UCSD-AML1 (cell line): Measurements from ENCODE around the gene CLASP1.
A peak's percentile ranks its signal among the peaks of the same experiment; 100 is the strongest.
"Not testable (repeated sequence)": the region's sequence is repeated elsewhere in the genome, so short reads cannot be mapped to it uniquely, and the experiment has no call there.

Source experiments
- DNase-seq: peaks from one replicate; lab custom pipeline; 2025; ENCODE audit not compliant: unreplicated experiment; lab: John Stamatoyannopoulos, UW

The CLASP1 gene

DNA sequence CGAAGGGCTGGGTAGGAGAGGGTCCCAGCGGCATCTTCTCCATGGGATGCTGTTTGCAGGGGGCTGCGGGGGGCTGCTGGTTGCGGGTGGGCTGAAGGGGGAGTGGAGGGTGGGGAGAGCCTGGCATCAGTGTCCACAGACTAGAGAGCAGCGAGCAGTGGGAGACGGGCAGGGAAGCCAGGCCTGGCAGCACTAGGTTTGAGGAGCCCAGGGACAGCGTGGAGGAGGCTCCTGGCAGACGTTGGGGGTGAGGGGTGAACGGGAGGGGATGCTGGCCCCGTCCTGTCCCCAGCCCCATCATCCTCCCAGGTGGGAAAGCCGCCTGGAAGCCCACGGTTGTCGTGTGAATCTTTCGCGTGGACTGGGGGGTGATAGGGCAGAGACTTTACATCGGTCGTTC is 316.0 kb downstream of the CLASP1 start:
- no peak for DNase-seq

DNA sequence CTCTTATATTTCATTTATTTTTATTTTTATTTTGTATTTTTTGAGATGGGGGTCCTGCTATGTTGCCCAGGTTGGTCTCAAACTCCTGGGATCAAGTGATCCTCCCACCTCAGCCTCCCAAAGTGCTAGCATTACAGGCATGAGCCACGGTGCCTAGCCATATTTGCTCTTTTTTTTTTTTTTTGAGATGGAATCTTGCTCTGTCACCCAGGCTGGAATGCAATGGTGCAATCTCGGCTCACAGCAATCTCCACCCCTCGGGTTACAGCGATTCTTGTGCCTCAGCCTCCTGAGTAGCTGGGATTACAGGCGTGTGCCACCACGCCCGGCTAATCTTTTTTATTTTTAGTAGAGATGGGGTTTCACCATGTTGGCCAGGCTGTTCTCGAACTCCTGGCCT is 317.9 kb downstream of the CLASP1 start:
- DNase-seq, result not testable (repeated sequence)

DNA sequence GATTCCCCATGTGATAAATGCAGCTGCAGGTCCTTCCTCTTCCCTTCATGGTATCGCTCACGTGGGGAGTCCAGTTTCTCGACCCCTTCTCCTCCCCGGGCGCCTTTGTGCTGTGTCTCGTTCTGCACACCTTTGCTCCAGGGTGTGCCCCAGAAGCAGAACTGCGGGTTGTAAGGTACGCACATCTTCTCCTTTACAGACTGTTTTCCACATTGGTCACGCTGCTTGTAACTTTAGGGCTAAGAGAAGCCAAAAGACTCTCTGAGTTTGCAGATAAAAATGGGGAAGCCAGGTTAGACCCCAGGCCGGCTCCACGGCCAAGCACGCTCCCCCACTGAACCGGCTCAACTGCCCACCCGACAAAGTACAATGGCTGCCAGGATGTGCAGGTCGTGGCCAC is 318.3 kb downstream of the CLASP1 start:
- DNase-seq, result no peak

DNA sequence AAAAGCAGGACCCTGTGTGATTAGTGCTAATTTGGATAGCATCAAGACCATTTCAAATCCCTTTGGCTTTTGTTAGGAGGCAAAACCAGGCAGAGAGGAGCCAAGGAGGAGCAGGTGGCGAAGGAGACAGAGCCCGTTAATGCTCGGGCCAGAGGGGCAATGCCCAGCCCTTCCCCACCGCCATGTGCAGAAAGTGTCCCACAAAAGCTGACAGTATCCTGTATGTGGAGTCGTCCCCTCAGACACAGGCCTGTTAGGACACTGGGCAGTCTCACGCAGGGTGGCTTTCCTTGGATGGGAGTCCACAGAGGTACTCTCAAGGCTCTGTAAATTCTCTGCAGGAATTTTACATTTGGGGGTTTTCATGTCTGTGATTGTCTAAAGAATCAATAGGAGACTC is 319.5 kb downstream of the CLASP1 start:
- no peak for DNase-seq

DNA sequence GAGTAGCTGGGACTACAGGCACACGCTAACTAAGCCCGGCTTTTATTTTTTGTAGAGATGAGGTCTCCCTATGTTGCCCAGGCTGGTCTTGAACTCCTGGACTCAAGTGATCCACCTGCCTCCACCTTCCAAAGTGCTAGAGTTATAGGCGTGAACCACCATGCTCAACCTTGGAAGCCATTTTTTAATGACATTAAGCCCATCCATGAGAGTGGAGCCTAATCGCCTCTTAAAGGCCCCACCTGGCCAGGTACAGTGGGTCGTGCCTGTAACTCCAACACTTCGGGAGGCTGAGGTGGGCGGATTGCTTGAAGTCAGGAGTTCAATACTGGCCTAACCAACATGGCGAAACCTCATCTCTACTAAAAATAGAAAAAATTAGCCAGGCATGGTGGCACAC is 322.6 kb downstream of the CLASP1 start:
- no peak for DNase-seq

DNA sequence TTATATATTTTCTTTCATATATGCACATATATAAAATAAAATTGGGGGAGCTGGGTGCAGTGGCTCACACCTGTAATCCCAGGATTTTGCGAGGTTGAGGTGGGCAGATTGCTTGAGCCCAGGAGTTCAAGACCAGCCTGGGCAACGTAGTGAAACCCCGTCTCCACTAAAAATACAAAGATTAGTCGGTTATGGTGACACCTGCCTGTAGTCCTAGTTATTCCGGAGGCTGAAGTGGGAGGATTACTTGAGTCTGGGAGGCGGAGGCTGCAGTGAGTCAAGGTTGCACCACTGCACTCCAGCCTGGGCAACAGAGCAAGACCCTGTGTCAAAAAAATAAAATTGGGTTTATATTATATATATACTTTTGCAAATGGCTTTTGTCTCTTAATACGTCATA is 324.7 kb downstream of the CLASP1 start:
- no peak for DNase-seq

DNA sequence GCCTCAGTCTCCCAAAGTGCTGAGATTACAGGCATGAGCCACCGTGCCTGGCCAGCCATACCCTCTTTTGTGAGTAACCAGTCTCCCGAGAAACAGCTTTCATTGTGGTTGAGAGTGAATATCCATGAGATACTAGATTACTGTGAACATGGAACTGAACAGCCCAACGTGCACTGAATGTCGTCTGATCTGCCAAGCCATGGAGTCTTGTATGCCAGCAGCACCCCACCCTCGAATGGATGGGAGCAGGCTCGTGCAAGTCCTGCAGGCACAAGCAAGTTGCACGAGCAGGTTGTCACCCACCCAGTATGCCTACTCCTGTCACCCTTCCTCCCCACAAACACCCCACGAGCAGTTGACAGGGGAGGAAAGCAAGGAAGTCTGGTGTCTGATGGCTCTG is 327.8 kb downstream of the CLASP1 start:
- no peak for DNase-seq

DNA sequence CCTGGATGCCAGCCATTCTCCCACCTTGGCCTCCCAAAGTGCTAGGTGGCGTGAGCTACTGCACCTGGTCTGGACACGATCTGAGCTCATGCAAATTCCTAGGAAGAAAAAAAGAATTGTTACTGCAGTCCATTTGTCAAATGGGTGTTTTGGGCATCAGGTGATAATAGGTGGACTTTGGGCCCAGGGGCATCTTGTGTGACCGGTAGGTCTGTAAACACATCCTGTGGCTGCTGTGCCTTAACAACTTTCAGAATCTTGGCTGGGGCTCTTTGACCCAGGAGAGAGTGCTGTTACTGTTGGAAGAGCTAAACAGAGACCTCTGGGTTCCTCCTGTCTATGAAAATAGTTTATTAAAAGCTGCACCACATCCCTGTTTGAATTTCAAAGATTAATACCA is 329.3 kb downstream of the CLASP1 start:
- no peak for DNase-seq

DNA sequence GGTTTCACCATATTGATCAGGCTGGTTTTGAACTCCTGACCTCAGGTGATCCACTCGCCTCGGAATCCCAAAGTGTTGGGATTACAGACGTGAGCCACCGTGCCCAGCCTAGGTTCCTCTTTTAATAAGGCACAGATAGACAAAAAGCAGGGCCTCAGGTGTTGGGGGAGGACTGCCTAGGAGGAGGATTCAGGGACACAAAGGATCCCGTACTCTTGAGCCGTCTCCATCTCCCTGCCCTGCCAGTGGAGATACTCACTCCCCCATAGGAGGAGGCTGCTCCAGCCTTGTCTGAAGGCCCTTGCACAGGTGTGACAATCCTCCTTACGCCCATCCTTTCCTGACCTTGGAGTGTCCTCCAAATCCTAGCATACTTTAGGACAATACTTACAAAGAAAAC is 332.3 kb downstream of the CLASP1 start:
- DNase-seq, result no peak

DNA sequence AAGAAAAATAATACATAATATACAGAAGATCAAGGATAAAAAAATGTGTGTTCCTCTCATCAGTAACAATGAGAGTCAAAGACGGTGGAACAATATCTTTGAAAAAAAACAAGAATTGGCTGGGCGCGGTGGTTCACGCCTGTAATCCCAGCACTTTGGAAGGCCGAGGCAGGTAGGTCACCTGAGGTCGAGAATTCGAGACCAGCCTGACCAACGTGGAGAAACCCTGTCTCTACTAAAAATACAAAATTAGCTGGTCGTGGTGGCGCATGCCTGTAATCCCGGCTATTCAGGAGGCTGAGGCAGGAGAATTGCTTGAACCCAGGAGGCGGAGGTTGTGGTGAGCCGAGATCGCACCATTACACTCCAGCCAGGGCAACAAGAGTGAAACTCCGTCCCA is 335.6 kb downstream of the CLASP1 start:
- not testable (repeated sequence) for DNase-seq

DNA sequence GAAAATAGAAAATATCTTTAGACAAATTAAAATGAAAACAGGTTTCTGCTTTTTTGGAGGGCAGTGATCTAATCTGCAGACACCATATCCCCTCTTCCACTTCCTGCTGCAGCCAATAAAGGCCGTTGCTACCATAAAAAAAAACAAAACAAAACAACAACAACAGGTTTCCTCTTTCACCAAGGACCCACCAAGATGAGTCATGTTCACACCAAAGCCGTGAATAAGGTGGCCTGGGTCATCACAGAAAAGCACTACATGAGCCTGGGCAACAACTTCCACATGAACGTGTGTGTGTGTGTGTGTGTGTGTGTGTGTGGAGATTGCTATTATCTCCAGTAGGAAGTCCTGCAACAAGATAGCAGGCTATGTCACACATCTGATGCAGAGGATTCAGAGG is 339.5 kb downstream of the CLASP1 start:
- DNase-seq, result no peak

DNA sequence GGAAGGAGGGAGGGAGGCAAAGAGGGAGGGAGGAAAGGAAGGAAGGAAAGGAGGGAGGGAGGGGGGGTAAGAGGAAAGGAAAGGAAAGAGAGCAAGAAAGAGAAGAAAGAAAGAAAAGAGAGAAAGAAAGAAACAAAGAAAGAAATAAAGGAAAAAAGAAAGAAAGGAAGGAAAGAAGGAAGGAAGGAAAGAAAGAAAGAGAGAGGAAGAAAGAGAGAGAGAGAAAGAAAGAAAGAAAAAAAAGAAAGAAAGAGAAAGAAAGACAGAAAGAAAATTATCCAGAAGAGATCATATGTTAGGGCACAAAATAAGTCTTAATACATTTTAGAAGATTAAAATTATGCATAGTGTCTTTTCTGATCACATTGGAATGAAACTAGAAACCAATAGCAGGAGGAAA is 339.9 kb downstream of the CLASP1 start:
- DNase-seq, result no peak

DNA sequence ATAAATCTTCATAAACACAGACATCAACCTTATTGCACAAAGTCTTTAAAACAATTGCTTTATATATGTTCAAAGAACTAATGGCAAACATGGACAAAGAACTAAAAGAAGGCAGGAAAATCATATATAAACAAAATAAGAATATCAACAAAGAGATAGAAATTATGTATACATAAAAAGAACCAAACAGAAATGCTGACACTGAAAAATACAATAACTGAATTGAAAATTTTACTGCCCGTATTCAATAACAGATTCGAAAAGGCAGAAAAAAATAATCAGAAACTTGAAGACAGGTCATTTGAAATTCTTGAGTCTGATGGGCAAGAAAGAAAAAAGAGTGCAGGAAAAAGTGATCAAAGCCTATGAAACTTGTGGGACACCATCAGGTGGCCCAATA is 342.2 kb downstream of the CLASP1 start:
- DNase-seq, result no peak

DNA sequence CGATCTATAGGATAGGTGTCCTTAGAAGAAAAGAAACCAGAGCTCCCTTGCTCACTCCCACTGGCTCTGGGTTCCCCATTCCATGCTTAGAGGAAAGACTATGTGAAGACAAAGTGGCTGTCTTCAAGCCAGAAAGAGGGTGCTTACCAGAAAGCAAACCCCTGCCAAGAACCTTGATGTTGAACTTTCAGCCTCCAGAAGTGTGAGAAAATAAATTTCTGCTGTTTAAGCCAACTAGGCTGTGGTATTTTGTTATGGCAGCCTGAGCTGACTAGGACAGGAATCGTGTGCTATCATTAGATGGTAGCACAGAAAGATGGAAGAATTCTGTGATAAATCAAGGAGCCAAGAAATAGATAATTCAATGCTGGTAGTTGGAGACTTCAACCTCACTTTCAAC is 344.3 kb downstream of the CLASP1 start:
- no peak for DNase-seq

DNA sequence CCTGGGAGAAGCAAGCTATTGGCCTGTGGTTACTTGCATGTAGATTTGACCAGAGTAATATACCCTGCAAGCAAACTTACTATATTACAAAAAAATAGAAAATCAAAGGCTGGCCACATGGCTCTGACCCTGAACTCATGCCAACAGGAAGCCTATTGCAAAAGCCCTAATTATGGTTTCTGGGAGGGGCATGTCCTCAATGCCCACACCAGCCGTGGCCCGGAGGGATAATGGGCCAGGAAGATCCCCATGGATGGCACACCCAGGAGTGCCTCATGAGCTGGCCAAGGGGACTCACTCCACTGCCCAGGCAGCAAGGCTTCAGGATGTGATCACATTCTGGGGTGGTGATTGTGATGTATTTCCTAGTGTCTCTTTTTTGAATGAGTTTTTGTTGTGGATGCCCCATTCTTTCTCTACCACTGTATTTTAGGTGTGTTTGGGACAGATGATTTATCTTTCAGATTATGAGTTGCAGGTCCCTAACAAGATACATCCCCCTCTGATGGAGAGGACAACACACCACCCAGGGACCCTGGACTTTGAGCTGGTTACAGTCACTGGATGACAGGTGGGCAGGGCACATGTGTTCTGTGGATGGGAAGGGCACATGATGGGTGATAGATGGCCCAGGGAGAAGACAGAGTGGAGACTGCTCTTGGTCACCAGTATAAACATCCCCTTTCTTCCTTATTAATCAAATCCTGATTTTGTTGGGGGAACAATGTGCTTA is 345.6 kb downstream of the CLASP1 start:
- no peak for DNase-seq

DNA sequence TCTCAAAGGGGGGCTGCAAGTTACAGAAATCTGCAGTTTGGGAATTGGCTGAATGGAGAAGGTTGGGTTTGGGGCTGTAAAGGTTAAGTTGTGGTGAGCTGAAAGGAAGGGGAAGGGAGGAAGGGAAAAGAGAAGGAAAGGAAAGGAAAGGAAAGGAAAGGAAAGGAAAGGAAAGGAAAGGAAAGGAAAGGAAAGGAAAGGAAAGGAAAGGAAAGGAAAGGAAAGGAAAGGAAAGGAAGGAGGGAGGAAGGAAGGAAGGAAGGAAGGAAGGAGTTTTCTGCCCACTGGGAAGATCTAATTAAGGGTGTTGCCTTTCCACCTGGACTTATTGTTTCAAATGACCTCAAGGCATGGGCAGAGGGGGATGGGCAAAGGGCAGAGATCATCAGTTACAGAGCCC is 348.1 kb downstream of the CLASP1 start:
- DNase-seq, result not testable (repeated sequence)

DNA sequence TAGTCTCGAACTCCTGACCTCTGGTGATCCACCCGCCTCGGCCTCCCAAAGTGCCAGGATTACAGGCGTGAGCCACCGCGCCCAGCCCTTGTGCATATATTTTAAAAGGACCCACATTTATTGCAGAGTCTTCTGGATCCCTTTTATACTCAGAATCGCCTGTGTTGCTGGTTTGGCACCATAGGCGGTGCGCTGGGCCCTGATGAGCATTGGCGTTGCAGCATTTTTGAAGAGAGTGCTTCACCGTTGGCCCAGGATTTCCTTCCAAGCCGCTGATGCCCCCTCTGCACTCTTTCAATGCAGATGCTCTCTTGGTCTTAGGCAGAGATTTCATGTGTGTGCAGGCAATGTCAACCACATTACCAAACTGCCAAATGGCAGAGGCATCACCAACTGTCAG is 350.8 kb downstream of the CLASP1 start:
- DNase-seq, result no peak

DNA sequence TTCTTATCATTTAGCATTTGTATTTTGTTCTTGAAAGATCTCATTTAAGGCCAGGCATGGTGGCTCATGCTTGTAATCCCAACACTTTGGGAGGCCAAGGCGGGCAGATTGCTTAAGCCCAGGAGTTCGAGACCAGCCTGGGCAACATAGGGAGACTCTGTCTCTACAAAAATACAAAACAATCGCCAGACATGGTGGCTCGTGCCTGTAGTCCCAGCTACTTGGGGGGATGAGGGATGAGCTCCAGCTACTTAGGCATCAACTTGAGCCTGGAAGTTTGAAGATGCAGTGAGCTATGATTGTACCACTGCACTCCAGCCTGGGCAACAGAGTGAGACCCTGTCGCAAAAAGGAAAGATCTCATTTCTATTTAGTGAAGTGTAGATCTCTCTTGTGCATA is 351.4 kb downstream of the CLASP1 start:
- not testable (repeated sequence) for DNase-seq

DNA sequence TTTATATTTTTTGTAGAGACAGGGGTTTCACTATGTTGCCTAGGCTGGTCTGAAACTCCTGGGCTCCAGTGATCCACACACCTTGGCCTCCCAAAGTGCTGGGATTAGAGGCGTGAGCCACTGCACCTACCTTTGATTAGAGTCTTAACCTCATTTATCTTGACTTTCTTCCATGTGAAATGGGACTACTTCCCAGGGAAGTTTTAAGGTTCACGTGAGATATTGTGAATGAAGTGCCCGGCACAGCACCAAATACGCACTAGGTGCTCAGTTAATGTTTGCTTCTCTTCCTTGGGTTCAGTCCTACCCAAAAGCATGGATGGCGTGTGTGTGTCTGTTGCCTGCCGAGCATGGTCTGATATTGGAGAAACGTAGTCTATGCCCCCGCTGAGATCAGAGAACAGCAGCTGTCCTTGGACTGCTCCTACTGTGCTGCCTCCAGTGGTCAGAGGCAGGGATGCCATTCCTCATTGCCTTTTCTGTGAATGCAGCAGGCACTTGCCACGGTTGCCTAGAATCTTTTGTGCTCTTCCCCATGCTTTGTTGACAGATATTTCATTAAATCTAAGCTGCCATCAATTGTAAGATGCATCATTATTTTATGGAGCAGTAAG is 351.9 kb downstream of the CLASP1 start:
- peak; percentile 33 for DNase-seq

DNA sequence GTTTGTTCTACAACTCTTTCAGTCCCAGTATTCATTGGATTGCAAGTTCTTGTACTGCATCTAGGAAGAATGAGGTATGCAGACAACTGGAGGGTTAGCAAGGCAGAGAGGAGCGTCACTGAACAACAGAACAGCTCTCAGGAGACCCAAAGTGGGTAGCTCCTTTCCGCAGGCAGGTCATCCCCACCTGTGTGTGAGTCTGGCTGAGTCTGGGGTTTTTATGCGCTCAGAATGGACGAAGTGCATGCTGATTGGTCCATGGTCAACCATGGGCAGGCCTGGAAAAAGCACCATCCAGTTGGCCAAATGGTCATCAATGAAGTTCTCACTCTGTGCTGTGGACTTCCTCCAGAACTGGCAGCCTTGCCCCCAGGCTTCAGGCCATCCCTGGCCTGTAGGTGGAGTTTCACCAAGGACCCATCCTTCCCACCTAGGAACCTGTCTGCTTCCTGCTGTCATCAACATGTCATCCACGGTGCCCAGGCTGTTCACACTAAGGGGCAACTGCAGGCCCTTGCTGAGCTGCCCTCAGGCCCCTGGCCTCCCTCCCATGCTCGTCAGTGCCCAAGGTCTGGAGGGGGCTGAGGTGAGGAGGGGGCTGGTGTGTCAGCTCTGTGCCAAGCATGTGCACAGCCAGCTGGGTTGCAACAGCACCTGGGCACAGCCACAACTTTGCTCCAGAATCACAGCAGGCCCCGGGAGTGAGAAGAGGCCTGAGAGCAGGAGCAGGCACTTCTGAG is 353.2 kb downstream of the CLASP1 start:
- DNase-seq, result no peak

DNA sequence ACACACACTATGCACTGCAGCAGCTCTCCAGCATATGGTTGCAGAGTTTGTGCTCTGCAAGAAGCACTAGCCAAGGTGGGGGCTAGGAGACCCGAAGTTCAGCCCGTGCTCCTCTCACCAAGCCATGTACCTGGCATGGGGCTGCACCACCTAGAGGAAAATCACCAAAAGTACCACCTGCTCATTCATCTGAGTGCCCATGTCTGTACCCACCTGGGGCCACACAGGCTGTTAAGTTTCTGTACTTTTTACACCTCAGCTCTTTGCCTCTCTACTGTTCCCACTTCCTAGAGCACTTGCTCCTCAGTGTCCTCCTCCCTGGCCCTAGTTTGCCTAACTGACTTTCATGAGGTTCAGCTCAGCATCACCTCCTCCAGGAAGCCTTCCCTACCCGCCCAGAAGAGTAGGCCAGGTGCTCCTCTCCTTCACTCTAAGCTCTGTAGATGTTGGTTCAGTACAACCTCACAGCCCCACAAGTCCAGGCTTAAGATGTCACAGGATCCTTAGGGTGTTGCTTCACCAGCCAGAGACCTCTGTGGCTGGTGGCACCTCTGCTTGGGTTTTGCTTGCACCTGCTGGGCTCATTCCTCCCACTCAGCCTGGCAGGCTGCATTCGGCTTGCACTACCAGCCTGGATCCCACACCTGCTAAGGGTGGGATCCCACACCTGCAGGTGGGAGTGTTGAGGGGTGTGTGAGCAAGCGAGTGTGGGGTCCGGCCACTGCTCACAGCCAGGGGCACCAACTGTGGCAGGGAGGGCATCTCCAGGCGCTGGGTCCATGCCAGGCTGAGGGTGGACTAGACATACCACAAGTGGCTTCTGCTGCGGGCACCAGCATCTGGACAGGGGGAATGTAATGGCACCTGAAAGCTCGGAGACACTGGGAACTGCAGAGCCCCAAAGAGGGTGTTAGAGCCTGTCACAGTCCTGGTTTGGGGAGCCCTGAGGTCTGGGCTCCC is 354.1 kb downstream of the CLASP1 start:
- no peak for DNase-seq
